ENCODE results near the gene GSDMA. TPM values are rescaled to one million over a fixed set of nuclear protein-coding genes. Genes with fewer than 3 reads are reported as not detected.

The GSDMA gene
- total RNA-seq, 1 experiment from 2014 or later, result not detected

DNA sequence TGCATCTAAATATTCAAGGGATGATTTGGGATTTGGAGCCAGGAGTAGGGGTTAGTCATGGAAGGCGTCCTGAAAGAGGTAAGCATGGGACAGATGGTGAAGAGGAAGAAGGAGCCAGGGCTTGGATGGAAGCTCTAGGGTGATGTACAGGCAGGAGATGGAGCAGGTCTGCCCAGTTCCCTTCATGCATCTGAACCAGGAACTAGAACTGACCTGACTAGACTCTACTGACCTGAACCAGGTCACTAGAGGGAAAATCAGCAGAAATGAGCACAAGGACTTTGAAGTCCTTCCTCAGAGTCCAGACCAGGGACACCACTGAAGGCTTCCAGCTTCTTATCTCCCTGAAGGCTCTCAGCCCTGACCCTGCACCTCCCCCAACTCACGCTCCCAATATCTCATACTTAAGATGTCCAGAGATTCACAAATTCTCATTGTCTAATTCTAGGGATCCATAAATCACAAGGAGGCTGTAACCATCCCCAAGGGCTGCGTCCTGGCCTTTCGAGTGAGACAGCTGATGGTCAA, 8.3 kb downstream of the GSDMA start:
- H3K23me2 ChIP-seq (ENCODE audit: insufficient read length, low read depth, low read length, poor library complexity, severe bottlenecking), result no peaks in the 10 kb centered on the region
- Mint-ChIP-seq H3K27me3 (ENCODE audit: low read depth) (peaks cover 42% of the 10 kb centered on the region), H3K36me3 (ENCODE audit: insufficient read depth in 1 of 3, low read depth in 3 of 3) (no peaks in the 10 kb centered on the region), H3K4me1 (0 out of 4 replicates have a peak, but pooled peaks cover 0 to 3% of the 10 kb centered on the region in 2 experiments), H3K9me3 (no peaks in the 10 kb centered on the region; a peak in 1 of 5 replicates), H3K4me3 (no peak overlapping the region), H3K27ac (no peak overlapping the region)
- no CpG with 5 or more reads among the region's 4 CpGs for WGBS (ENCODE audit: extremely low coverage, insufficient read length, low lambda C conversion rate)
- no peak overlapping the region for H2BK20ac ChIP-seq (ENCODE audit: low read depth, low read length, poor library complexity, severe bottlenecking)
- H3K18ac ChIP-seq (ENCODE audit: insufficient read length, low read depth, low read length), result no peak overlapping the region
- H2AFZ ChIP-seq (ENCODE audit: low read length), result no peak overlapping the region
- H2BK5ac ChIP-seq (ENCODE audit: insufficient read length, low read length), result no peak overlapping the region
- H3K9ac ChIP-seq (ENCODE audit: extremely low read depth, insufficient read length, low read length), result no peak overlapping the region
- H3K79me2 ChIP-seq (ENCODE audit: insufficient read depth, low read length), result no peaks in the 10 kb centered on the region
- no peaks in the 10 kb centered on the region for H4K20me1 ChIP-seq (ENCODE audit: control insufficient read depth, insufficient read depth, insufficient read length)
- TF ChIP-seq, protein P1, sequence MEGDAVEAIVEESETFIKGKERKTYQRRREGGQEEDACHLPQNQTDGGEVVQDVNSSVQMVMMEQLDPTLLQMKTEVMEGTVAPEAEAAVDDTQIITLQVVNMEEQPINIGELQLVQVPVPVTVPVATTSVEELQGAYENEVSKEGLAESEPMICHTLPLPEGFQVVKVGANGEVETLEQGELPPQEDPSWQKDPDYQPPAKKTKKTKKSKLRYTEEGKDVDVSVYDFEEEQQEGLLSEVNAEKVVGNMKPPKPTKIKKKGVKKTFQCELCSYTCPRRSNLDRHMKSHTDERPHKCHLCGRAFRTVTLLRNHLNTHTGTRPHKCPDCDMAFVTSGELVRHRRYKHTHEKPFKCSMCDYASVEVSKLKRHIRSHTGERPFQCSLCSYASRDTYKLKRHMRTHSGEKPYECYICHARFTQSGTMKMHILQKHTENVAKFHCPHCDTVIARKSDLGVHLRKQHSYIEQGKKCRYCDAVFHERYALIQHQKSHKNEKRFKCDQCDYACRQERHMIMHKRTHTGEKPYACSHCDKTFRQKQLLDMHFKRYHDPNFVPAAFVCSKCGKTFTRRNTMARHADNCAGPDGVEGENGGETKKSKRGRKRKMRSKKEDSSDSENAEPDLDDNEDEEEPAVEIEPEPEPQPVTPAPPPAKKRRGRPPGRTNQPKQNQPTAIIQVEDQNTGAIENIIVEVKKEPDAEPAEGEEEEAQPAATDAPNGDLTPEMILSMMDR (conservative IDR thresholded peaks at IDR 0.05), result no peak
- no peak for DNase-seq
- H3K14ac ChIP-seq (ENCODE audit: insufficient read depth, low read length), result no peak overlapping the region
- H3K27me3 ChIP-seq (ENCODE audit: insufficient read depth, low read length), result no peaks in the 10 kb centered on the region; the same call in 1 of the 2 replicates
- no peak overlapping the region for H3K4me2 ChIP-seq (ENCODE audit: insufficient read depth, insufficient read length, low read length)
- no peak overlapping the region for H3K56ac ChIP-seq (ENCODE audit: insufficient read length, low read depth, low read length)
- no peak overlapping the region for H3K4ac ChIP-seq (ENCODE audit: low read depth, low read length)
- no peak overlapping the region for H3K23ac ChIP-seq (ENCODE audit: insufficient read length, low read depth, low read length)
- no peak overlapping the region for H3K27ac ChIP-seq (ENCODE audit: insufficient read length, low read depth, low read length)
- H2BK120ac ChIP-seq (ENCODE audit: low read depth, low read length, poor library complexity, severe bottlenecking), result no peak overlapping the region
- H3T11ph ChIP-seq (ENCODE audit: low read length), result no peak overlapping the region
- no peak overlapping the region for H4K5ac ChIP-seq (ENCODE audit: insufficient read length, low read depth, low read length)
- no peak overlapping the region for H2BK12ac ChIP-seq (ENCODE audit: insufficient read length, low read depth, low read length)
- H2AK5ac ChIP-seq (ENCODE audit: insufficient read length, low read length), result no peak overlapping the region
- H2BK15ac ChIP-seq (ENCODE audit: low read depth, low read length), result no peak overlapping the region
- no peaks in the 10 kb centered on the region for H3K79me1 ChIP-seq (ENCODE audit: insufficient read depth, low read depth, low read length, poor library complexity, severe bottlenecking)
- no peaks in the 10 kb centered on the region; the same call in 1 of the 2 replicates for H3K4me1 ChIP-seq (ENCODE audit: insufficient read depth, low read length)
- H4K91ac ChIP-seq (ENCODE audit: insufficient read length, low read depth, low read length), result no peak overlapping the region
- H3K9me3 ChIP-seq (ENCODE audit: control insufficient read depth, low read depth, low read length), result no peaks in the 10 kb centered on the region
- H4K8ac ChIP-seq (replicated peaks; ENCODE audit: insufficient read length, low read depth, low read length), result no peak overlapping the region

Data from H9 (cell line).